GM19328 (cell line): ENCODE measurements around the gene WDFY4.

Experiments
- ATAC-seq: cut with Tn5 transposase; IDR thresholded peaks from one replicate; pipeline ENCODE4 v1.9.1; 2021; ENCODE audit warnings: mild to moderate bottlenecking, moderate library complexity; ENCODE audit not compliant: unreplicated experiment

The WDFY4 gene

DNA sequence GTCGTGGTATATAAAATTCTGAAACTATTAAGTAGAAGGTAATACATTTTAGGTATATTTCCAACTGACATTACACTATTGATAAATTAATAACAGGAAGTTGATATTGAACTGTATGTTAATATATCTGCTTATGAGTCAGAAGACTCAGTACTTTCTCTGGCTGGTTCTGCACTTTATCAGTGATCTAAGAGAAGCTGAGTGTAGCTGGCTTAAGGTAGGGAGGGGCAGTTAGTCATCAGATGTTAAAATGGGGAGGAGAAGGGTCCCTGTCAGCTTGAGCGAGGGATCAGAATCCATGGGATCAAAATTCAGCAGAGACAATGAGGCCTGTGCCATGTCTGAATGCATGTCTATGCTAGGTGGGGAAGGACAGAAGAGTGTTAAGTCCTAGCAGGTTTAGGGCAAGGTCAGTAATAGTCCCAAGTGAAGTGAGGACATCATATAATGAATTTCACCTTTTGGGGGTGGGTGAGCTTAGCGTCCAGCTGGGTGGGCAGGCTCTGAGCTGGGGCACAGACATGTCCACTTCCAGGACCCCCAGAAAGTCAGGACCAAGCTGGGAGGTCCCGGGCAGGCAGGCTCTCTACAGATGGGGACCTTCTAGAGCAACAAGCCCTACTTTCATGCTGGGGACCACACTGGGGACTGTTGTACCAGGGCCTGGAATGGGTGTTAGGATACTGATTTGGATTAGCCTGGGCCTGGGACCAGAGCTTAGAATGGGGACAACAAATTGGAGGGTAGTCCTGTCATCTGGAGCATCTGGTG is 82.9 kb downstream of the WDFY4 start:
- ATAC-seq: no peak

DNA sequence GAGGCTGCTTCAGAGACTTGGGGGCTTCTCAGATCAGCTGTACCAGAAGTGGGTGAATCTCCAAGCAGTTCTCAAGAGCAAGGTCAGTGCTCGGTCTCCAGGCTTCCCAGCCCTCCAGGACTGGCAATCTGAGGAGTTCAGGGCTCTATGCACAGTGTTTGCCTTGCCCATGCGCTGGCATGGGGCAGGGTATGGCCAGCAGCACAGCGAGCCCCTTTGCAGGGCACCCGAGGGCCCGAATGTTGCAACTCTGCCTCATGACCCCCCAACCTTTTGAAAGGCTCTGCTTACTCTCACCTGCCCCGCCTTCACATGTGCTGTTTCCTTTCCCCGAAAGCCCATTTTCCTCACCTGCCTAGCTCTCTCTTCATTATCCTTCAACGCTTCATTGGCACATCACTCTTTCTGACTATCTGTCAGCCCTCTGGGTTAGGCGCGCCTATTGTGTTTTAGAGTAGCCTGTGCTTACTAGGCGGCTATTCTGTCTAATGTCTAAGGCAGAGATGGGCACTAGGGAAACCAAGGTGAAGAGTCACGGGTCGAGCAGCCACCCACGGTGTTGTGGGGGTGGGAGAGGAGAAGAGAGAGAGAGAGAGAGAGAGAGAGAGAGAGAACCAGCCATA is 83.6 kb downstream of the WDFY4 start:
- no peak for ATAC-seq

DNA sequence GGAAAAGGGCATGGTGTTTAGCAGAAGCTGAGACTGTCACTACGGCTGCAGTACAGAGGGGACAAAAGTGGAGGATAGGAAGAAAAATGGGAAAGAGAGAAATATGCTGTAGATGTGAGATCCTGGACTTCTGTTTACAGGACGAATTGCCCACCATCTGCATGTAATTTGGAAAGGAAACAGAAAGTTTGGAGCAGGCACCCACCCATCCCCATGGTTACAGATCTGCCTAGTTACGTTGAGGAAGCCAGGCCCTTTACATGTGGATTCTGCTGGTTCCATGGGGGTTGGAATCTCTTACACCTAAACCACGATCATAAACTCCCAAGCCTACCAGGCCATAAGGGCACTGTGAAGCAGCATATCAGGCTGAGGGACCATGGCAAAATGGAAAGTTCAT is 84.3 kb downstream of the WDFY4 start:
- ATAC-seq: no peak

DNA sequence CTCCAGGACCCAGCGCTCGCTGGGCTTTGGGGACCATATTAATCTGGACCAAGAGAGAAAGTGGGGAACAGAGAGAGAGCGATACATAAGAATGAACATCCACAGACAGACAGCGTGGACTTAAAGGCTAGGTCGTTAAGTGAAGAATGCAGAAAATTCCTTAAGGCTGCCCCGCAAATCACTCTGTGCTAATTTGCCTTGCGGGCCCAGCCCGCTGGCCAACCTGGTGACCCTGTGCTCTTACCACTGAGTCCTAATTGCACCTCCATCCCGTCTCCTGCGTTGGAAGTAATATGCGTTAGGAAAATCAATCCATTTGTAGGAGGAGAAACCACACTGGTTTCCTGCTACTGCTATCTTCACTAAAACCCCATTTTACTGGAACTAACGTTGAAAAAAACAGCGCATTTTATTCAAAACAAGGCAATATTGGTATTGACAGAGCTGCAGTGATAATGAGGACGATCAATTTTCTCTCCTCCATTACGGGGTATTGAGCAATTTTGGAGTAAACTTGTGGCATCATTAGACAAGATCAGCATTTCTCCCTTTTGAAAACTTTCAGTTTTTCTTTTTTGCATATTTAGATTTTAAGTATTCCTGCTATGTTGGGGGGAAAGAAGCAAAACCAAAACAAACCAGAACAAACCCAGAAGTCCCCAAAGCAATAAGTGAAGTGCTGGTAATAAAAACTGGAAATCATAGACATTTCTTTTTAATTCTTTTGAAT is 85.2 kb downstream of the WDFY4 start:
- ATAC-seq: no peak

DNA sequence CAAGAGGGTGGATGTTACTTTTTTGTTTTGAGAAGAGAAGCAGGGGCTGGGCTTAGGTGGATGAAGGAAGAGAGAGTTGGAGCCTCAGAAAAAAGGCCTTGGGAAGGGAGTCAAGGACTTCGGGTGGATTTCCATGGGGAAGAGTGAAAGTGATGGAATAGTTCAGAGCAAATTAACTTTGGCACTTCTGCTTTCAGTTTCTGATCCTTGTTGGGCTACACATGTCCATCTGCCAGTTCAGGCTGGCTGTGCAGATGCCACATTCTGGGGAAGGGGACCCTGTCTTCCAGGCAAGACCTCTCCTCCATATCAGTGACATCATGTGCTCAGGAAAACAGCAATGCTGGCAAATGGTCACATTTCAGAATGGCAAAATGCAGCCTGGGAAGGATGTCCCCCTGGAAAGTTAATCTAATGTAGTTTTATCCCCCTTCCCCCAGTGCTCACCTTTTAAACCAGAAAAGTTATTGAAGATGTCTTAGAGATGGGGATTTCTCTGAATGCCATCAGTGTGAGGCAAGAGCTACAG is 86.0 kb downstream of the WDFY4 start:
- no peak for ATAC-seq

DNA sequence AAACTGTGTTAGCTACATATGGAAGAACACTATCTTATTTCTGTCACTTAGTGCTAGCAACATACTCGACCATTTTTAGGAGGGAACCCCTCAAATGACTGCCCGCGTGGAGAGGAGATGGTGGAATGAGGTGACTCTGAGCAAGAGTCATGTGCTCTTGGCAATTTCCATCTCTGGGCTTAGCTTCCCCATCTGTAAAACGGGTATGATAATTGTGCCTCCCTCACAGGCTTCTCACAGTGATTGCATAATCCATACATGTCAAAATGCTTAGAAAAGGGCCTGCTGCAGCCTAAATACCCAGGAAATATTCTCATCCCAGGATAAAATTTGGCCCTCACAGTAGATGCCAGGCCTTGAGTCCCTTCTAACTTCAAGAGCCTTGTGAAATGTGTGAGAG is 86.6 kb downstream of the WDFY4 start:
- no peak for ATAC-seq

DNA sequence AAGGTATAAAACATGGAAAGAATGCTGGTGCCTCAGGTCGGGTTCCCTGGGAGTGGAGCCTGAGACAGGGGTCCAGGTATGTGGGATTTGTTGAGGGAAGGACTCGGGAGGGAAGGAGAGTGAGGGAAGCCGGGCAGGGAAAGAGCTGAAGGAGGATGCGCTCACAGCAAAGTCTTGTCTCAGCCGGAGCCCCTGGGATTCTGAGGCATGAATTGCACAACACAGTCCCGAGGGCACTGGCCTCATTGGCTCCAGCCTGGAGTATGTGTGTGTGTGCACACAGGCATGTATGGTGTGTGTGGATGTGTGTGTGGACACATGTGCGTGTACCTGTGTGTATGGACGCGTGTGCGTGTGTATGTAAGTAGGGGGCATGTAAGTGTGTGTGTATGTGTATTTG is 87.4 kb downstream of the WDFY4 start:
- no peak for ATAC-seq

DNA sequence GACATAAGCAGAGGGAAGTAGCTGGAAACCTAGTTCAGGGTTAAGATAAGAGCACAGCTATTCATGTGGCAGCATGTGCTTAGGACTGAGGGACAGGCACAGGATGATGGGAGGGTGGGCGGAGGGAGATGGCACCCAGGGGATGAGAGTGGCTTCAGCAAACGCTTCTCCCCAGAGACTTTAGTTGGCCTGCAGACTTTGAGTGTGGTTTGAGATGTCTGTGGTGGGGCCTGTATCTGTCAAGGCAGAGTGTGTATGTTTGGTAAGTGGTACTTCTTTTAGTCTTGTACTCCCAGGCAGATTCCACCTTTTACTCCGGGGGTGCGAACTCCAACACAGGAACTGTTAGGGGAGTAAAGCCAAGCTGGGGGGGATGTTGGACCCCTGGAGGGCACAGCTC is 88.9 kb downstream of the WDFY4 start:
- ATAC-seq: no peak

DNA sequence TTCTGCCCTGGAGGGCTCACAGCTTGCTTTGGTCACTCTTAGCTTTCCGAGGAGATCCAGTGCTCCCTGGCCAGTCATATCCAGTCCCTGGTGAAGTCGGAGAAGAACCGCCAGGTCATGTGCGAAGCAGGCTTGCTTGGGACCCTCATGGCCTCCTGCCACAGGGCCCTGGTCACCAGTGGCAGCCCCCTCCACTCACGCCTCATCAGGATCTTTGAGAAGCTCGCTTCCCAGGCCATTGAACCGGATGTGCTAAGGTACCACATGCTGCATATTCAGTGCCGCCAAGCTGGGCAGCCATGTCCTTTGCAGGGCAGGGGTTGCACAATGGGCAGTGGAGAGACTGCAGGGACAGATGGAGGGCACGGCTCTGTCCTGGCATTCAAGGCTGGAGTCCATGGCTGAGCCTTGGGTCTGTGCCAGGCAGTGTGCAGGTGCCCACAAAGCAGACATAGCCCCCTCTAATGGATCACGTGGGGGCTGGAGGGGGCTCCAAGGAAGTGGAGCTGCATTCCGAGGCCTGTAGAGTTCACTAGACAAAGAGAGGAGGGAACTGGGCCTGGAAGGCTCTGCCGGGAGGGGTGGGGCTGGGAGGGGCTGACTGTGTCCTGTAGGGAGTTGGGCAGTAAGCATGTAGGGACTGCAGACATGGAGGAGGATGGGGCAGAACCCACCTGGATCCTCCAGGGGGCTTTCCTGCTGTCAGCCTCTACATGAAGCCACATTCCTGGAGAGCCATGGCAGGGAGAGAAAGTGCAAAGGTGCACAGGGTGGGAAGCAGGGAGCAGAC is 89.9 kb downstream of the WDFY4 start:
- no peak for ATAC-seq

DNA sequence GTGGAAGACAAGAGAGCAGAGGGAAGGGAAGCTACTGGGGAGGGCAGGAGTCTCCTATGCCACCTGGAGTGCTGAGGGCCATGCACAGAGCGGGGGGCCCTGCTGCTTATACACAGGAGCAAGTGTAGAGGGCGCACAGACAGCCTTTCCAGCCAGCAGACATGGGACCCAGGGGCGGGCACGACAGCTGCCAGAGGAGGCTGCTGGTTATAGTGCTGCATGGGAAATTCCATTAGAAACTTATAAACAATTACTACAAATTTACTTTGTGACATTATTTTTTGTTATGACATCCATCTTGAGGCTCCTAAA is 90.5 kb downstream of the WDFY4 start:
- no peak for ATAC-seq

DNA sequence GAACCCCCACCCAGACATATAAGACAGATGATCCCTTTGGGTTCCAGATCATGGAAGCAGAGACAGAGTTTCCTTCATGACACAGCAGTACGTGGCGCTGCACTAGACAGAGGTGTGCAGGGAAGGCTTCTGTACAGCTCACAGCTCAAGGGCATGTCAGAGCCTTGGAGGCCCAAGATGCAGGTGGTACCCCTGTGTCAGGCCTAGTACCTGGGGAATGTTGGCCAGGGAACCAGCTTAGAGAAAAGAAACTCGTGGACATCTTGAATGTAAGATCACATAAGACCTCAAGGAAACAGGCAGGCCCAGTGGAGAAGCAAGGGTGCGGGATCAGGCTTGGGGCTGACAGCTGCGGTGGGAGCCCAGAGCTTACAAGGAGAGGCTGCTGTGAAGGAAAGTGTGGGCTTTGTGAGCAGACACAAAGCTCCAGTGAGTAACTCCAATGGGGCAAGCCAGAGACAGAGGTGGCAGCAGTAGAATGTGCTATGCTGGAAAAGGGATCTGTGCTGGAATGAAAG is 91.4 kb downstream of the WDFY4 start:
- no peak for ATAC-seq

DNA sequence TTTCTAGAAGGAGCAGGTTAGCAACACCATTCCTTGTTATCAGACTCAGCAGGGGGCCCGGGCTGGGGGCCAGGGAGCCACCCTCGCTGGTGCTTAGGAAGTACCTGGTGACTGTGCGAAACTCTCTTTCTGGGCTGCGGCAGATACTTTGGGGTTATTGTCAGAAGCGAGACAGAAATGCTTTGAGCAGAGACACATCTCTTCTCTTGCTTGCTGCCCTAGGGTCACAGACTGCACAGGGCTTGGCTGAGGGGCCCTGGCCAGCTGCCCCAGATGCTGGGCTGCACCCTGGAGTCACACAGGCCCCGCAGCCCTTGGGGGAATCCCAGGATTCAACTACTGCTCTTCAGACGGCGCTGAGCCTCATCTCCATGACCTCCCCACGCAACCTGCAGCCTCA is 91.9 kb downstream of the WDFY4 start:
- no peak for ATAC-seq

DNA sequence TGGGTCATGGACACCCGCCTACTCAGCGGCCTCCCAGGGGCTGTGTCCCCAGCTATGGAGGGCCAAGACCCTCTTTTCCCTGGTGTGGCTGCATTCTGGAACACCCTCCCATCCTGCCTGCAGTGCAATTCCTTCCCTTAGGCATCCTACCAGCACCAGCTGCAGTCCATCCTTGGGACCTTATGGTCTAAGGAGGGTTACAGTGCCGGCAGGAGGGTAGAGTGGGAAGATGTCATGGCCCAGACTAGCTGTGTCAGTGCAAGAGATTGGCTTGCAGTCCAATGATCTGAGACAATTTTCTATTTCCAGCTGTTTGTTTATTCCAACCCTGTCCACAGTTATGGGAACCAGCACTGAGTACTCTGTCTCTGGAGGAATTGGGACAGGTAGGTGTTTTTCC is 92.4 kb downstream of the WDFY4 start:
- ATAC-seq: no peak

DNA sequence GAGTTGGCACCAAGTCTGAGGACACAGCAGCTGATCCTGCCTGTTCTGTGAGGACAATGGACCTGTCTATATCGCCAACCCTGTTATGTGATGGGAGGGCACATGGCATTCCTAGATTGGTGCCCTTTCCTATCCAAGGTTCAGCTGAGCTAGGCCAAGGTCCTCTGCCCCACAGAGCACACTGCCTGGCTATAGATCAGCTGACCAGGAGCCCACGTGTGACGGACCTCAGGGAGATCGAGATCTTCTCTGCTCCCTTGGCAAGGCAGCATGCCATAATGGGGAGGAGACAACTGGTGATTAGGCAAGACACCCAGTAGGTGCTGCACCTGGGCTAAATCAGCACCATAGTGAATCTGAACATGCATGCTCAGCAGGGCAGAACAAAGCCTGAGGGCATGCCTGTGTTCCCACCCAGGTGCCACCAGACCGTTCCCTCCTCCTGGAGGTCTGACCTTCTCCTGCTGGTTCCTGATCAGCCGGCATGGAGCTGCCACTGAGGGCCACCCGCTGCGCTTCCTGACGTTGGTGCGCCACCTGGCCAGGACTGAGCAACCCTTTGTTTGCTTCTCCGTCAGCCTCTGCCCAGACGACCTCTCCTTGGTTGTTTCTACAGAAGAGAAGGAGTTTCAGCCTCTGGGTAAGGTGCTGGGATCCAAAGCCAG is 93.7 kb downstream of the WDFY4 start:
- ATAC-seq: no peak

DNA sequence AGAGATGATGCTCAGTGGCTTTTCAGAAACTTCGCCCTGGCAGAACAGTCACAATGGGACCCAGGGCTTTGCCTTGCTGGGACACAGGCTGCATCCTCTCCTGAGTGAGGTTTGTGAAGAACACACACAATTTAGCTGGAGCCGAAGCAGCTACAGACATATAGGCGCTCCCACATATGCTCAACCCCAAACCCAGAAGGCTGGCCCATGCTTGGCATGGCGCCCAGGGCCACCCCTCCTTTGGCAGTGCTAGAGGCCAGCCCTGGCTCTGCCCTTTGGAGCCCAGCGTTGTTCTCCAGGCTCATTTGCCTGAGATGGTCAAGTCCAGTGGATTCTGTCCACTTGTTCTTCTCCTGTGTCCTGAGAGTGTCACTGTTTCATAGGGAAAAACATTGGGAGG is 94.4 kb downstream of the WDFY4 start:
- ATAC-seq: no peak

DNA sequence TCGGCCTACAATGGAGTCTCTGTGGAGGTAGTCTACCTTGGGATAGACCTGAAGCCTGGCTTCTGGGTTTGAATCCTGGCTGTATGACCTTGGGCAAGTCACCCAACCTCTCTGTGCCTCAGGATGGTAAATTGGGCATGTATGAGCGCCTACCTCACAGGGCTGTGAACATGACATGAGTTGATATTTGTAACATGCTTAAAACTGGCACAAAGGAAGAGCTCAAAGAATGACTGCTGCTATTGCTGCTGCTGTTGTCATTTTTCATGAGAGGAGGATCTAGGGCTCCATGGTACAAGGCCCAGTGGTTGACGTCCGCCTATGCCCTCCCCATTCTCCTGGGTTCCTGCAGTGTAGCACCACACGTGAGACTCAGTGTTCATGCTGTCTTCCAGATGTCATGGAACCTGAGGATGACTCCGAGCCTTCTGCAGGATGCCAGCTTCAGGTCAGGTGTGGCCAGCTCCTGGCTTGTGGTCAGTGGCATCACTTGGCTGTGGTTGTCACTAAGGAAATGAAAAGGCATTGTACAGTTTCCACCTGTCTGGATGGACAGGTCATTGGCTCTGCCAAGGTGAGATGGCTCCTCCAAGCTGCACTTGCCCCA is 95.0 kb downstream of the WDFY4 start:
- no peak for ATAC-seq

DNA sequence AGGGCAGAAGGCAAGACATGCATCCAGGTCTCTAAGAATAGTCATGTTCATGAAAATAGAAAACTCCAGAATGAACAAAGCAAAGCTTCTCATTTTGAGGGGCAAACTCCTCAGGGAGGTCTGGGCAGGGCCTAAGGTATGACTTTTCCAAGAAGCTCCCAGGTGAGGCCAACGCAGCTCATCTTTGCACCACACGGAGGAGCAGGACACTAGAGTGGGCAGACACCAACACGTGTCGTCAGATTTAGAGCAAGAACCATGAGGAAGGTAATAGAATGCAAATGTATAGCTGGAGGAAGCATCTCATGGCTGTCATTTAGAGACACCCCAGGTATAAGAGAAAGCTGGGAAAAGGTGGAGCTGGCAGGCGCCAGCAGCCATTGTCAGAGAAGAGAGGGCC is 95.7 kb downstream of the WDFY4 start:
- no peak for ATAC-seq

DNA sequence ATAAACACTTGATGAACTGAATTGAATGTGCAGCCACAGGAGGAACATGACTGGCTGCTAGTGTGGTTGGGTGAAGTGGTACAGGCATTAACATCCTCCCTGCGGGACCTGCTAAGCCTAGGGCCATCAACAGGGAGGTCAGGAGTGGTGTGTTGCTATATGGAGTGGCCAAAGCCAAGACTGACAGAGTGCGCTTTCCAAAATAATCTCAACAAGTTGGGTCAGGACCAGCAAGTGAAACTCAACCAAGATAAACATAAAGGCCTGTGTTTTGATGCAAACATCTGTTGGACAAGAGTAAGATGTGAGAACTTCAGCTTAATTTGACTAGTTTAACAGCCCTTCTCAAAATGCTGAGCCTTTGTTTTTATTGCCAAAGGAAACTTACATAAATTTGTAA is 97.7 kb downstream of the WDFY4 start:
- no peak for ATAC-seq

DNA sequence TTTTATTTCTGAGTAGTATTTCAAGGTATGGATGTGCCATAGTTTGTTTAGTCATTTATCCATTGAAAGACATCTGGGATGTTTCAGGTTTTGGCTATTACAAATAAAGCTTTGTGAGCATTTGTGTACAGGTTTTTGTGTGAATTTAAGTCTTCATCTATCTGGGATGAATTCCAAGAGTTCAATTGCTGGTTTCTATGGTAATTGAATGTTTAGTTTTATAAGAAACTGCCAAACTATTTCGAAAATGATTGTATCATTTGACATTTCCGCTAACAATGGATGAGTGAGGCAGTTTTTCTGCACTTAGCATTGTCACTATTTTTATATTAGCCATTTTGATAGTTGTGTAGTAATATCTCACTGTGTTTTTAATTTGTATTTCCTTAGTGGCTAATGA is 99.4 kb downstream of the WDFY4 start:
- ATAC-seq: no peak

DNA sequence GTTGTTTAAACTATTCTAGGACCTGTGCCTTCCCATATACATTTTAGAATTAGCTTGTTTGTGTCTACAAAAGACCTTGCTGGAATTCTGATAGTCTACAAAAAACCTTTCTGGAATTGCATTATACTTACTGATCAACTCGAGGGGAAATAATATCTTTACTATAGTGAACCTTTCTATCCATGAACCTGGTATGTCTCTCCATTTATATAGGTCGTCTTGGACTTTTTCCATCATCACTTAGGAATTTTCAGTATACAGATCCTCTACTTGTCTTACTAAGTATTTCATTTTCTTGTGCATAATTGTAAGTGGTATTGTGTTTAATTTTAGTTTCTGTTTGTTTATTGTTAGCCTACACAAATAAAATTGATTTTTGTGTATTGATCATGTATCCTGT is 101.1 kb downstream of the WDFY4 start:
- no peak for ATAC-seq
